ENCODE measurements around the gene TMPRSS2.

GRCh38 chr21:41477641-41478318 is 30.2 kb downstream of the TMPRSS2 start:
- TF ChIP-seq CTCF (IDR thresholded peaks at IDR 0.05) (no peak), EP300 (IDR thresholded peaks at IDR 0.05) (no peak), POLR2A (IDR thresholded peaks at IDR 0.05) (no peak), POLR2AphosphoS5 (IDR thresholded peaks at IDR 0.05) (no peak)

Measured in sigmoid colon (tissue), 4 donors.